Inflammatory macrophage treated with lipopolysaccharide for 1 hour (primary cell): ENCODE data around the gene TMEM30B.
A peak's percentile ranks its signal among the peaks of the same experiment; 100 is the strongest.

Source experiments
- DNase-seq, 2 donors: peaks; one replicate each; pipeline ENCODE4 v3.0.0-alpha.2; 2020 to 2022

Gene TMEM30B

DNA sequence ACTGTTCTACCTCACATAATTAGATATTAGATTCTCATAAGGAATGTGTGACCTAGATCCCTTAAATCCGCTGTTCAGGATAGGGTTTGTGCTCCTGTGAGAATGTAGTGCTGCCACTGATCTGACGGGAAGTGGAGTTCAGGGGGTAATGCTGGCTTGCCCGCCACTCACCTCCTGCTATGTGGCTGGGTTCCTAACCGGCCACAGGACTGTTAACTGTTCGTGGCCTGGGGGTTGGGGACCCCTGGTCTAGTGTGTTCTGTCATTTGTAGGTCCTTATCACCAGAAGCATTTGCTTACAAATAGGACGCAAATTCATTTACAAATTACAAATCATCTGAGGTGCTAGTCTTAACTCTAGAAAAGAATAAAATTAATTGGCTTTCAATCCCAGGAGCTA, 16.4 kb upstream of the TMEM30B start:
- DNase-seq: no peak

DNA sequence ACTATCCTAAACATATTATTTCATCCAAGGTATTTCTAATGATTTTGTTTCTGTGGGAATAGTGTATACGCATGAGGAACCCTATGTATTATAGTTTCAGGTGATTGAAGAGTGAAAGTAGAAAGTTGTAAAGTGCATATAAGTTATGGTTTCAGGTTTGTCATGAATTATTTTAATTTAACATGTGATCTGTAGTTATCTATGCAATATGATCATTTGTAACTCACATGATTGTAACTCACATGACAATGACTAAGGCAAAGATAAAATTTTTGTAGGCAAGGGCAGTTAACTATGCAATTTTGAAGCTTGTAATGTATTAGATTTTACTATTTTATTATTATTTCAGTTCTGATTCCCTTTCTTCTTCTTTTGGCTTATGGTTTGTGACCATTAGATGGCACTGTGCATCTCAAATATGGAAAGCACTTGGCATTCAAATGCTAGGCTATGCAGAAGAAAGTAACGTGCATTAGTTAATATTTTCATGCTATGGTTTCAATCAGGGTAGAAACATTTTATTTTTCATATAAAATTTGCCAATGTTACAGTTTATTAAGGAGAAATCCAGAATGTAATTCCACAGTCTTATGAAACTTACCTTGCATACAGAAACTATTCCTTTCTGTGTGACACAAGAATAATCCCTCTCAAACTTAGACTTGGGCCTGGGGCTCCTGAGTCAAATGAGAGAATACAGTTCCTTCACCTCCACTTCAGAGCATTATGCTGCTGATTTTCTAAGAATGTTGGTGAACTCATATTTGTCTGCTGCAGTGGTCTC, 15.8 kb upstream of the TMEM30B start:
- peak; percentile 37 to 64 for DNase-seq

DNA sequence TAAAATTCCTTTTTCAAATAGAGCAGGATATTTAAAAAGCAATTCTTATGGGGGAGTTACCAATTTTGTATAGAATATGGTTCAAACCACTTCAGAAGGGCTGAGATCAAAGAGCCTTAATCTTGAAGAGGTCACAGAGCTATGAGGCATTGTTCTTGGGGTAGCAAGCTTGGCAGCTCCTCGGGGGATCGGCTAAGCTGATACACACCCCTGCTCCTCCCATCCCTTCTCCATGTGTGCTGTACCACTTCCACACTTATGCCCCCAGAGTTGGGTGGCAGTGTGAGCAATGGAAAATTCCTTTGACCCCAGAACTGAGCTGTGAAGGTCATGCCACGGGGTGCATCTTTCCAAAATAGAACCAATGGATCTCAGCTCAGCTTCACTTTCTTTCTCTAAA, 15.0 kb upstream of the TMEM30B start:
- DNase-seq: no peak

DNA sequence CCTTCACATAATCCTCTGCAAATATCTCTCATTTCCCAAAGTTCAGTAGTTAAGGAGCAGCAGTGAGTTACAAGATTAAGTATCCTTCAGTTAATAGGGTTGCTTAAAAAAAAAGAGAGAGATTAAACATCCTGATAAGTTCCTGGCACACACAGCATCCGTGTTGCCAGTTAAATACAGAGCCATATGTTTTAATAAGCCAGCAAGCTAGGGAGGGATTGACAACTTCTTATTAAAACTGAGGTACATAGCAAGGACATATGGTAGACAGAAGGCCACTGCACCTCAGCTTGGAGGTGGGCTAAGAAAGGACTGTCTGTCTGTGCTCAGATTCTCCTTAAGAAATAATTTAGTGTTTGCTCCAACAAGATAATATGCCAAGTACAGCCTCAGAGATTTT, 9.6 kb upstream of the TMEM30B start:
- DNase-seq: no peak

- DNase-seq: no peak
These were observed 7.6 kb upstream of the TMEM30B start for GRCh38 chr14:61288720-61289119.

GRCh38 chr14:61288228-61288627, 7.1 kb upstream of the TMEM30B start:
- no peak for DNase-seq

DNA sequence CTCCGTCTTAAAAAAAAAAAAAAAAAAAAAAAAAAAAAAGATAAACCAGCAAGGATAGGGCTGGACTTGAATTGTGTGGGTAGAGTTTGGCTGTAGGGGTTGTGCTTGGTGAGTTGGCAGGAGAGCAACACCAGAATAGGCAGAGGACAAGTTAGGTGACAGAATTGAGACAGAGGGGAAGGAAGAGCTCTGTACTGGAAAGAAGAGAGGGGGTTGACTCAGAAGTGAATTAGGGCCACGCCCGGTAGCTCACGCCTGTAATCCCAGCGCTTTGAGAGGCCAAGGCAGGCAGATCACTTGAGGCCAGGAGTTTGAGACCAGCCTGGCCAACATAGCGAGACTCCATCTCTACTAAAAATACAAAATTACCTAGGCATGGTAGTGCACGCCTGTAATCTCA, 6.1 kb upstream of the TMEM30B start:
- no peak for DNase-seq

GRCh38 chr14:61285364-61285763, 4.2 kb upstream of the TMEM30B start:
- DNase-seq: no peak

DNA sequence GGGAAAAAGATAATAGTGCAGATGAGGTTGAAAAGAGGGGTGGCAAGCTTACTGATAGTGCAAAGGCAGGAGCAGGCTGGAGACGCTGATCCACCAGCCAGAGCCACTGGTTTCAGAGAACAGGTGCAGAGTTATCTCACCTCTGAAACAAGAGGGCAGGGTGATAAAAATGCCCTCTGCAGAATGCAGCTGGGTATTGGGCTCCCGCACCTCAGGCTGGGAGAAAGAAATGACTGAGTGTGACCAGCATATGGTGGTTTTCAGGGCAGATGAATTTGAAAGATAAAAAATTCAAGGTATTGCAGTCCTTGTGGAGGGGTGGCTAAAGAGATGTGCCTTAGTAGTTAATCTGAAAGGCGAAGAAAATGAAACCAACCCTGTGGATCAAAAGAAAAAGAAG, 2.9 kb upstream of the TMEM30B start:
- no peak for DNase-seq

GRCh38 chr14:61282746-61283145, 1.6 kb upstream of the TMEM30B start:
- no peak for DNase-seq

- DNase-seq: no peak
These were observed 774 bp upstream of the TMEM30B start for GRCh38 chr14:61281948-61282275.

- peak; percentile 26 to 42 for DNase-seq
These were observed 482 bp downstream of the TMEM30B start for GRCh38 chr14:61280526-61281185.

GRCh38 chr14:61280092-61280525, 1.0 kb downstream of the TMEM30B start:
- DNase-seq: no peak

GRCh38 chr14:61279082-61279481, 2.1 kb downstream of the TMEM30B start:
- no peak for DNase-seq

GRCh38 chr14:61277784-61278183, 3.4 kb downstream of the TMEM30B start:
- no peak for DNase-seq

DNA sequence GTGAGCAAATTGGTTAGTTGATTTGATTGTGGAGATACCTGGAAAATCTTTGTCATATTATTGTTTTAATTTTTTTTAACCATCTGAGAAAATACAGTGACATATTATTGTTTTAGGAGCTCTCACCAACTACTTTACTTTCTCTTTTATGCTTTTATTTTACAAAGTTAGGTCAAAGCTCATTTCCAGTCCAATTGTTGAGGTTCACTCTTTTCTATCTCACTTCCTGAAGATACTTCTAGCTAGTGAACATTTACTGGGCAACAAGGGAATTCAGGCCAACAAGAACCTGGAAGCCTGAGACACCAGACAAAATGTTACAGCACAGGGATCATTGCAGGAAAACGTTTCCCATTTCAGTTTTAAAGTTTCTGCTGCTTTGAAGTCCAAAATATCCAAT, 3.9 kb downstream of the TMEM30B start:
- no peak for DNase-seq

DNA sequence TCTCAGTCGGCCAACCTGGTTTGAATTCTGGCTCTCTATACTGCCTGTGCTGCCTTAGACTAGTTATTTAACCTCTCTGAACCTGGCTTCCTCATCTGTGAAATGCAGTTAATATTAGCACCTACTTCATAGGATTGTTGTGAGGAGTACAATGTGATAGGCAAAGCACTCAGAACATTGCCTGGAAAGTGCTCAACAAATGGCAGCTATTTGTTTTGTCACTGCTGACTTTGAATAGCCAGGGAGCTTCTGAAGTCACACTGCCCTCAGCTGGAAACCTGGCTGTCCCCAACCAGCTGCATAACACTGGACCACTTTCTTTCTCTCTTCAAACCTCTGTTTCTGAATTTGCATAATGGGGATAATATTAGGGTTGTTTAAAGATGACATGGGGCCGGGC, 9.6 kb downstream of the TMEM30B start:
- no peak for DNase-seq

- no peak for DNase-seq
These were observed 10.4 kb downstream of the TMEM30B start for GRCh38 chr14:61270714-61271113.

DNA sequence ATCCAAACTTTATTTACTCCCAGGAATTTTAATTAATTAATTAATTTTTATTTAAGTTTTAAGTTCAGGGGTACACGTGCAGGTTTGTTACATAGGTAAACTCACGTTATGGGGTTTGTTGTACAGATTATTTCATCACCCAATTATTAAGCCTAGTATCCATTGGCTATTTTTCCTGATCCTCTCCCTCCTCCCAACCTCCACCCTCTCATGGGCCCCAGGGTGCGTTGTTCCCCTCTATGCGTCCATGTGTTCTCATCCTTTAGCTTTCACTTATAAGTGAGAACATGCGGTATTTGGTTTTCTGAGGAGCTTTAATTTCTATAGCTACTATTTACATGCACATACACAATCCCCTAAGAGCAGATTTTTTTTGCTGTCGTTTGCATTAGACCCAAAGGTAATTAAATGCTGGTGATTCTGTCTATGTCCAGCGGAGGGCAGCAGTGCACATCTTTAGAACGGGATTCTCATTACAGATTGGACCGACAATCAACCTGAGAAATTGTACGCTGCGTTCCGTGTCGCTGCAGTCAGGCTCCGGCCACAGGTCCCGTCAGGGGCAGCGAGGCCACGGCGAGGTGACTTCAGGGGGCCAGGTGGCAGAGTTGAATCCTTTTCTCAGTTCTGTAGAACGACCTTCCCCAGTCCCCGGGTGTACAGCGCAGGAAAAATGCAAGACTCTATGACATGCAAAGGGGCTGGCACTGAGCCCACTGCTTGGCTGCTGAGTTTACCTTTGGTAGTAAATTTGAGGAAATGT, 11.6 kb downstream of the TMEM30B start:
- peak; percentile 54 to 89 for DNase-seq

DNA sequence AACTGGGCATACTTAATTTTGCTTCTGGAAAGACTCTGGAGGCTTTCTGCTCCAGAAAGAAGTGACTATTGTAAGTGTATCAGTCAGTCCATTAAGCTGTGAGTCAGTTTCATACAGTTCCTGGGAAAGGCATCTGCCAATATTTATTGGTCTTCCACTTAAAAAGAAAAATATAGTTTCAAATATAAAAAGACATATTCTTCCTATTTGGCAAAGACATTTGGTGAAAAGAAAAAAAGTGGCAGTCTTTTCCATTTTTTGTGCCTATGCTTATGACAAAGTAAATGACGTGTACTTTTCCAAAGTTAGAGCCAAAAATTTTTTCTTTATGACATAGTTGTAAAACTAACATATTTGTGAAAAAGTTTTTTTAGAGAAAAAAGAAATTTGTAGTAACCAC, 12.3 kb downstream of the TMEM30B start:
- no peak for DNase-seq

- DNase-seq: no peak
These were observed 14.0 kb downstream of the TMEM30B start for GRCh38 chr14:61266891-61267740.

GRCh38 chr14:61266436-61266835, 14.7 kb downstream of the TMEM30B start:
- no peak for DNase-seq

- DNase-seq: no peak
These were observed 16.5 kb downstream of the TMEM30B start for GRCh38 chr14:61264651-61265050.
